Testis (tissue), 2 donors: ENCODE results near the gene AK4.

Source experiments
- POLR2A ChIP-seq: fragments of 450-650 bp; IDR thresholded peaks from one replicate; pipeline ENCODE4 v1.6.1; 2017; ENCODE audit warnings: antibody characterized with exemption, mild to moderate bottlenecking, moderate library complexity
- TF ChIP-seq, protein P1 (sequence below), 3 experiments: fragments of 450-650 bp in 2 of 3; fragments of 200-600 bp in 1 of 3; sonication (generic) in 1 of 3; IDR thresholded peaks; one replicate each; pipeline ENCODE4 v1.5.1; 2016 to 2019; ENCODE audit warnings: antibody characterized with exemption in 3 of 3, mild to moderate bottlenecking in 2 of 3, moderate library complexity in 1 of 3

DNA sequence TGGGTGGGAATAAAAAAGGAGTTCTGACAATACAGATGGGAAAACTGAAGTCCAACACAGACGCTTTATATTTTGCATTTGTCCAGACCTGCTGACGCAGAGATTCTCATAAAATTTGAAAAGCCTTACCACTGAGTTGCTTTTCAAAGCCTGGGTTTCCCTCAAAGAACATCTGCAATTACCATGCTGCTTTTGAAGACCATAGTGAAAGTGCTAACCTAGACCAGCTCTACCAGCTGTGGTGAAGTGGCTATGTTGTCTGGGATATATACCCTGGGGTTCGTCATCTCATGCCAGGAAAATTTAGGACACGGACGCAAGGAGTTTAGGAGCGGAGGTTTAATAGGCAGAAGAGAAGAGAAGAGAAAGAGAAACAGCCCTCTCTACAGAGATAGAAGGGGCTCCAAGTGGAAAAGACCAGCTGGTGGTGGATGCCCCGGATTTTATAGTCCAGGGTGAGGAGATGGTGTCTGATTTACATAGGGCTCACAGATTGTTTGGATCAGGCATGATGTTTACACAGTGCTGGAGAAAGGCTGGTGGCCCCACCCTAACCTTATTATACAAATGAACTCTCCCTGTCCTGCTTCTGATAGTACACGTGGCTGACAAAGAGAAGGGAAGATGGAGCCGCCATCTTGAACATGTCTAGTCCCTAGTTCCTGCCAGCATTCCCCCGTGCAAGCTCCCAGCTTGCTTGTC lies 73.8 kb downstream of the AK4 start:
- TF ChIP-seq, protein P1, sequence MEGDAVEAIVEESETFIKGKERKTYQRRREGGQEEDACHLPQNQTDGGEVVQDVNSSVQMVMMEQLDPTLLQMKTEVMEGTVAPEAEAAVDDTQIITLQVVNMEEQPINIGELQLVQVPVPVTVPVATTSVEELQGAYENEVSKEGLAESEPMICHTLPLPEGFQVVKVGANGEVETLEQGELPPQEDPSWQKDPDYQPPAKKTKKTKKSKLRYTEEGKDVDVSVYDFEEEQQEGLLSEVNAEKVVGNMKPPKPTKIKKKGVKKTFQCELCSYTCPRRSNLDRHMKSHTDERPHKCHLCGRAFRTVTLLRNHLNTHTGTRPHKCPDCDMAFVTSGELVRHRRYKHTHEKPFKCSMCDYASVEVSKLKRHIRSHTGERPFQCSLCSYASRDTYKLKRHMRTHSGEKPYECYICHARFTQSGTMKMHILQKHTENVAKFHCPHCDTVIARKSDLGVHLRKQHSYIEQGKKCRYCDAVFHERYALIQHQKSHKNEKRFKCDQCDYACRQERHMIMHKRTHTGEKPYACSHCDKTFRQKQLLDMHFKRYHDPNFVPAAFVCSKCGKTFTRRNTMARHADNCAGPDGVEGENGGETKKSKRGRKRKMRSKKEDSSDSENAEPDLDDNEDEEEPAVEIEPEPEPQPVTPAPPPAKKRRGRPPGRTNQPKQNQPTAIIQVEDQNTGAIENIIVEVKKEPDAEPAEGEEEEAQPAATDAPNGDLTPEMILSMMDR (IDR thresholded peaks at IDR 0.05), result no peak
- TF ChIP-seq POLR2A, result no peak
